WTC11 (cell line): ENCODE results near the gene SMCO1. TPM values are rescaled to one million over a fixed set of nuclear protein-coding genes. Genes with fewer than 3 reads are reported as not detected.

ENCODE experiments used
- ATAC-seq: fragments of 200-7000 bp; cut with Tn5 transposase; 2 replicates; pipeline ENCODE4 v1.10.0; 2021; ENCODE audit warnings: mild to moderate bottlenecking, moderate library complexity
- CTCF ChIA-PET: fragments of 300-600 bp; sonication (Branson Sonifier 250); formaldehyde crosslinking; loops from one replicate; lab custom pipeline; 2021; ENCODE audit warnings: antibody characterized with exemption; lab: Charles Lee
- POLR2A ChIA-PET: fragments of 350-600 bp; sonication (Branson Sonifier 250); formaldehyde crosslinking; loops from one replicate; lab custom pipeline; 2021; ENCODE audit warnings: antibody characterized with exemption; lab: Charles Lee
- DNase-seq: peaks from one replicate; pipeline ENCODE4 v3.0.0; 2021; ENCODE audit warnings: low spot score
- H3K27ac Mint-ChIP-seq: 2 replicates; pipeline ENCODE4 v1.8.0; 2021; ENCODE audit warnings: mixed read lengths
- H3K27me3 Mint-ChIP-seq: 2 replicates; pipeline ENCODE4 v1.8.0; 2021; ENCODE audit warnings: low read depth, mild to moderate bottlenecking, moderate library complexity, mixed read lengths
- H3K36me3 Mint-ChIP-seq: 2 replicates; pipeline ENCODE4 v1.8.0; 2021; ENCODE audit warnings: mixed read lengths
- H3K4me1 Mint-ChIP-seq: 2 replicates; pipeline ENCODE4 v1.8.0; 2022; ENCODE audit warnings: mixed read lengths
- H3K4me3 Mint-ChIP-seq: 2 replicates; pipeline ENCODE4 v1.8.0; 2021; ENCODE audit warnings: mild to moderate bottlenecking, moderate library complexity, mixed read lengths
- H3K9me3 Mint-ChIP-seq: 2 replicates; pipeline ENCODE4 v1.8.0; 2021; ENCODE audit warnings: mixed read lengths
- ATF3 ChIP-seq: sonication (generic); formaldehyde crosslinking; conservative IDR thresholded peaks from 2 replicates; pipeline ENCODE4 v1.8.1; 2022; ENCODE audit warnings: mild to moderate bottlenecking, missing genetic modification reagents
- ERG ChIP-seq: fragments of 250-450 bp; sonication (Bioruptor Pico); IDR thresholded peaks from 2 replicates; pipeline ENCODE4 v1.8.0; 2021; ENCODE audit warnings: mild to moderate bottlenecking
- ETV6 ChIP-seq: sonication (generic); formaldehyde crosslinking; IDR thresholded peaks from 2 replicates; pipeline ENCODE4 v1.8.1; 2022; ENCODE audit warnings: mild to moderate bottlenecking, missing genetic modification reagents
- KAT7 ChIP-seq: sonication (generic); formaldehyde crosslinking; IDR thresholded peaks from 2 replicates; pipeline ENCODE4 v1.8.1; 2023; ENCODE audit warnings: missing genetic modification reagents, mild to moderate bottlenecking, borderline replicate concordance
- MAX ChIP-seq: sonication (generic); formaldehyde crosslinking; IDR thresholded peaks from 2 replicates; pipeline ENCODE4 v1.8.0; 2022; ENCODE audit warnings: mild to moderate bottlenecking, missing genetic modification reagents
- NFE2L1 ChIP-seq: sonication (generic); formaldehyde crosslinking; IDR thresholded peaks from 2 replicates; pipeline ENCODE4 v1.8.1; 2023; ENCODE audit warnings: missing genetic modification reagents
- PRRX2 ChIP-seq: fragments of 250-450 bp; sonication (Bioruptor Pico); IDR thresholded peaks from 2 replicates; pipeline ENCODE4 v1.8.0; 2021; ENCODE audit warnings: mild to moderate bottlenecking
- SMAD4 ChIP-seq: sonication (generic); formaldehyde crosslinking; IDR thresholded peaks from 2 replicates; pipeline ENCODE4 v1.8.0; 2022; ENCODE audit warnings: mild to moderate bottlenecking, missing genetic modification reagents
- TEAD1 ChIP-seq: sonication (generic); formaldehyde crosslinking; IDR thresholded peaks from 2 replicates; pipeline ENCODE4 v1.8.0; 2022; ENCODE audit warnings: mild to moderate bottlenecking, missing genetic modification reagents
- ZBTB21 ChIP-seq: sonication (generic); formaldehyde crosslinking; IDR thresholded peaks from 2 replicates; pipeline ENCODE4 v1.8.1; 2023; ENCODE audit warnings: mild to moderate bottlenecking, missing genetic modification reagents, borderline replicate concordance
- ZNF263 ChIP-seq: sonication (generic); formaldehyde crosslinking; IDR thresholded peaks from 2 replicates; pipeline ENCODE4 v1.8.1; 2022; ENCODE audit warnings: low read depth, mild to moderate bottlenecking, moderate library complexity, missing genetic modification reagents
- ZNF396 ChIP-seq: fragments of 250-450 bp; sonication (Bioruptor Pico); IDR thresholded peaks from 2 replicates; pipeline ENCODE4 v1.8.0; 2021; ENCODE audit warnings: mild to moderate bottlenecking, moderate library complexity, borderline replicate concordance
- ZNF416 ChIP-seq: fragments of 250-450 bp; sonication (Bioruptor Pico); IDR thresholded peaks from 2 replicates; pipeline ENCODE4 v1.9.0; 2021; ENCODE audit warnings: mild to moderate bottlenecking, inconsistent platforms
- ZNF425 ChIP-seq: fragments of 250-450 bp; sonication (Bioruptor Pico); conservative IDR thresholded peaks from 2 replicates; pipeline ENCODE4 v1.9.0; 2021; ENCODE audit warnings: mild to moderate bottlenecking
- total RNA-seq: library from RNA; stranded (reverse); gene quantifications from 3 replicates; pipeline ENCODE4 v1.2.3, GENCODE V29; 2021
- TF ChIP-seq, protein P1 (sequence below): sonication (generic); formaldehyde crosslinking; IDR thresholded peaks from 2 replicates; pipeline ENCODE4 v1.8.1; 2023; ENCODE audit warnings: mild to moderate bottlenecking, moderate library complexity, missing genetic modification reagents
- TF ChIP-seq, protein P2 (sequence below): sonication (generic); formaldehyde crosslinking; IDR thresholded peaks from 2 replicates; pipeline ENCODE4 v1.8.0; 2022; ENCODE audit warnings: missing genetic modification reagents
- TF ChIP-seq, protein P3 (sequence below): sonication (generic); formaldehyde crosslinking; IDR thresholded peaks from 2 replicates; pipeline ENCODE4 v1.8.0; 2022; ENCODE audit warnings: mild to moderate bottlenecking, missing genetic modification reagents

The SMCO1 gene
- total RNA-seq, 1 experiment from 2014 or later = not detected

DNA sequence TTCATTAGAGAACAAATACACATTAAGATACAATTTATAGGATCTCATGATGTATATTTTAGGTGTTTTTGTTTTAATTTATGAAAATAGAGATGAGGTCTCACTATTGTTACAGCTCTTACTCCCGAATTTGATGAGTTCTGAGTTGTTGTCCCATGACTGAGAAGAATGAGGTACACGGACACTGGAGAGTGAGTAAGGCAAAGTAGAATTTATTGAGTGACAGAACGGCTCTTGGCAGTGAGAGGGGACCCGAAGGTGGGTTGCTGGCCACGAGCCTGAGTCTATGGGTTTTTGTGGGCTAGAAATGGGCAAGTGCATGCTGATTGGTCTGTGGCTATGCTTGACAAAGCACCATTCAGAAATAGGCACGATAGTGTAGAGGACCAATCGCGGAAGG is 8.5 kb downstream of the SMCO1 start:
- no peak overlapping the region for H3K27ac Mint-ChIP-seq
- H3K27me3 Mint-ChIP-seq = no peaks in the 10 kb centered on the region
- DNase-seq = no peak
- CTCF ChIA-PET = interaction anchor here (1.7 kb wide), 1 partner anchor 16 kb away, joined by 6 read pairs; no protein-coding TSS in a partner anchor
- ATAC-seq = no peak
- no peak overlapping the region for H3K4me3 Mint-ChIP-seq
- peaks cover 18% of the 10 kb centered on the region for H3K36me3 Mint-ChIP-seq
- H3K9me3 Mint-ChIP-seq = peaks cover 19% of the 10 kb centered on the region
- TF ChIP-seq ZBTB21 (CRISPR knock-in tag) = no peak
- no peak for TF ChIP-seq ETV6 (CRISPR knock-in tag)
- no peak for TF ChIP-seq KAT7
- no peak for TF ChIP-seq NFE2L1 (CRISPR knock-in tag)
- no peak for TF ChIP-seq ZNF425 (CRISPR knock-in tag)
- TF ChIP-seq ZNF396 = no peak
- TF ChIP-seq, protein P1, sequence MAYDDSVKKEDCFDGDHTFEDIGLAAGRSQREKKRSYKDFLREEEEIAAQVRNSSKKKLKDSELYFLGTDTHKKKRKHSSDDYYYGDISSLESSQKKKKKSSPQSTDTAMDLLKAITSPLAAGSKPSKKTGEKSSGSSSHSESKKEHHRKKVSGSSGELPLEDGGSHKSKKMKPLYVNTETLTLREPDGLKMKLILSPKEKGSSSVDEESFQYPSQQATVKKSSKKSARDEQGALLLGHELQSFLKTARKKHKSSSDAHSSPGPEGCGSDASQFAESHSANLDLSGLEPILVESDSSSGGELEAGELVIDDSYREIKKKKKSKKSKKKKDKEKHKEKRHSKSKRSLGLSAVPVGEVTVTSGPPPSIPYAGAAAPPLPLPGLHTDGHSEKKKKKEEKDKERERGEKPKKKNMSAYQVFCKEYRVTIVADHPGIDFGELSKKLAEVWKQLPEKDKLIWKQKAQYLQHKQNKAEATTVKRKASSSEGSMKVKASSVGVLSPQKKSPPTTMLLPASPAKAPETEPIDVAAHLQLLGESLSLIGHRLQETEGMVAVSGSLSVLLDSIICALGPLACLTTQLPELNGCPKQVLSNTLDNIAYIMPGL (CRISPR knock-in tag) = no peak
- TF ChIP-seq TEAD1 (CRISPR knock-in tag) = no peak
- TF ChIP-seq SMAD4 = no peak
- TF ChIP-seq, protein P2, sequence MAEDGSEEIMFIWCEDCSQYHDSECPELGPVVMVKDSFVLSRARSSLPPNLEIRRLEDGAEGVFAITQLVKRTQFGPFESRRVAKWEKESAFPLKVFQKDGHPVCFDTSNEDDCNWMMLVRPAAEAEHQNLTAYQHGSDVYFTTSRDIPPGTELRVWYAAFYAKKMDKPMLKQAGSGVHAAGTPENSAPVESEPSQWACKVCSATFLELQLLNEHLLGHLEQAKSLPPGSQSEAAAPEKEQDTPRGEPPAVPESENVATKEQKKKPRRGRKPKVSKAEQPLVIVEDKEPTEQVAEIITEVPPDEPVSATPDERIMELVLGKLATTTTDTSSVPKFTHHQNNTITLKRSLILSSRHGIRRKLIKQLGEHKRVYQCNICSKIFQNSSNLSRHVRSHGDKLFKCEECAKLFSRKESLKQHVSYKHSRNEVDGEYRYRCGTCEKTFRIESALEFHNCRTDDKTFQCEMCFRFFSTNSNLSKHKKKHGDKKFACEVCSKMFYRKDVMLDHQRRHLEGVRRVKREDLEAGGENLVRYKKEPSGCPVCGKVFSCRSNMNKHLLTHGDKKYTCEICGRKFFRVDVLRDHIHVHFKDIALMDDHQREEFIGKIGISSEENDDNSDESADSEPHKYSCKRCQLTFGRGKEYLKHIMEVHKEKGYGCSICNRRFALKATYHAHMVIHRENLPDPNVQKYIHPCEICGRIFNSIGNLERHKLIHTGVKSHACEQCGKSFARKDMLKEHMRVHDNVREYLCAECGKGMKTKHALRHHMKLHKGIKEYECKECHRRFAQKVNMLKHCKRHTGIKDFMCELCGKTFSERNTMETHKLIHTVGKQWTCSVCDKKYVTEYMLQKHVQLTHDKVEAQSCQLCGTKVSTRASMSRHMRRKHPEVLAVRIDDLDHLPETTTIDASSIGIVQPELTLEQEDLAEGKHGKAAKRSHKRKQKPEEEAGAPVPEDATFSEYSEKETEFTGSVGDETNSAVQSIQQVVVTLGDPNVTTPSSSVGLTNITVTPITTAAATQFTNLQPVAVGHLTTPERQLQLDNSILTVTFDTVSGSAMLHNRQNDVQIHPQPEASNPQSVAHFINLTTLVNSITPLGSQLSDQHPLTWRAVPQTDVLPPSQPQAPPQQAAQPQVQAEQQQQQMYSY (CRISPR knock-in tag) = no peak
- TF ChIP-seq PRRX2 (CRISPR knock-in tag) = no peak
- TF ChIP-seq ZNF263 = no peak
- TF ChIP-seq, protein P3, sequence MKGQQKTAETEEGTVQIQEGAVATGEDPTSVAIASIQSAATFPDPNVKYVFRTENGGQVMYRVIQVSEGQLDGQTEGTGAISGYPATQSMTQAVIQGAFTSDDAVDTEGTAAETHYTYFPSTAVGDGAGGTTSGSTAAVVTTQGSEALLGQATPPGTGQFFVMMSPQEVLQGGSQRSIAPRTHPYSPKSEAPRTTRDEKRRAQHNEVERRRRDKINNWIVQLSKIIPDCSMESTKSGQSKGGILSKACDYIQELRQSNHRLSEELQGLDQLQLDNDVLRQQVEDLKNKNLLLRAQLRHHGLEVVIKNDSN (CRISPR knock-in tag) = no peak
- TF ChIP-seq ZNF416 (CRISPR knock-in tag) = no peak
- no peak for TF ChIP-seq ATF3 (CRISPR knock-in tag)
- TF ChIP-seq ERG (CRISPR knock-in tag) = no peak
- no peak for TF ChIP-seq MAX (CRISPR knock-in tag)
- POLR2A ChIA-PET = no interaction called here
- H3K4me1 Mint-ChIP-seq = peaks cover 4% of the 10 kb centered on the region; the same call in 1 of the 2 replicates
